T-helper 1 cell treated with Interleukin-12 subunit alpha and Interleukin-12 subunit beta and Interleukin-4 antibody, amounts not matched to agents 30 ng/mL and 1 ng/mL, for 36 hours (primary cell): ENCODE results near the gene AP1G2. TPM values are rescaled to one million over a fixed set of nuclear protein-coding genes. Genes with fewer than 3 reads are reported as not detected.

Experiments
- intact Hi-C: fragments of 100-400 bp; cut with micrococcal nuclease; formaldehyde crosslinking; loops from one replicate; pipeline ENCODE4 v1.15.1; 2024
- total RNA-seq: library from RNA; stranded (reverse); gene quantifications from 2 replicates; pipeline ENCODE4 v1.2.3, GENCODE V29; 2022

Gene AP1G2
- total RNA-seq, 1 donor from 2014 or later = 254 TPM

- intact Hi-C loops = no loop called here
Observed at GRCh38 chr14:23522643-23523198, 44.9 kb downstream of the AP1G2 start.

DNA sequence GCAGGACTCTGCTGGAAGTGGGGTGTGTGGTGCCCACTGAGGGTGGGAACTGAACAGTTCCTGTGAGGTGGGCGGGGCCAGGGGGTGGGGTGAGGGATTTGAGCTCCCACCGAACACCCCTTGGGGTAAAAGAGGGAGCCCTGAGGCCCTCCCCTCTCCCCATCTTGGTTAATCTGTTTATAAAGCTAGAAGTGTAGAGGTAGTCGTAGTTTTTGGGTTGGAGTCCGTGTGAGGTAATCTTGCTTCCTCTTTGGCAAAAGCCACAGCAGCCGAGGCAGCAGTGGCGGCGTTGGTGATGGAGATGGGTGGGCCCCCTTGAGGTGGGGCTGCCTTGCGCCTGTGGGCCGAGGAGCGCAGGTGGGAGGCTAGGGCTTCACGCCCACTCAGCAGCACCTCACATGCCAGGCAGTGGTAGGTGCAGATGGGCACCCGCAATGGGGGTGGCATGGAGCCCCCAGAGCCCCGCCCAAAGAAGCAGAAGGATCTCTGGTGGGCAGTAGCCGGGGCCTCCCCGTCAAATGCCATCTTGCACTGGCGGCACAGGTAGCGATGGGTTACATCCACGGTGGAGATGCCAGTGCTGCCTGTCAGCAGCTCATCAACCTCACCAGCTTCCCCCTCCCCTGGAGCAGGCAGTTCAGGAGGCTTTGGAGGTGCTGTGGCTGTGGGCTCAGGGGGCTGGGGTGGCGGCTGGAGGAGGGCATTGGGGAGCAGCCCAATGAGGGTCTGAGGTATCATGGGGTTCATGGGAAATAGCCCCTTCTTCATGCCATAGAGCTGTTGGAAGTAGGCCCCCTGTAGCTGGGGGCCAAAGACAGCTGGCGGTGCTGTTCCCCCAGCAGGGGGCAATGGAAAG lies 45.6 kb downstream of the AP1G2 start:
- intact Hi-C loops = no loop called here

GRCh38 chr14:23520899-23521533 lies 46.6 kb downstream of the AP1G2 start:
- intact Hi-C loops = no loop called here

DNA sequence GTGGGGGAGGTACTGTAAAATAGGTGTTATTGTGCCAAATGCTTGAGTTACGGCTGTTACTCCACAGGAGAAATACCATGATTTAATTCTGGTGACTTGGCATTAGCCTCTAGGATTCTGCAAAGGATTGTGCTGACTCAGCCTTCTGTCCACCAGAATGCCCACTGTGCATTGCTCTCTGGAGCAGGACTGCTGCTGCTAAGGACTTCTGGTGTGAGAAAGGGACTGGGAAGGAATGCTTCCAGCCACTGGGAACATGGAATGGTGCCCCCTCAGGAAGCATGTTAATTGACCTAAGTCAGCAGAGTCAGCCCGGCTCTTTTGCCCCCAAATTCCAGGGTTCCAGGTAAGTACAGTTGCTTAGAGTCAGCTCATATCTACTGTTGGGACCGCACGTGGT lies 48.9 kb downstream of the AP1G2 start:
- intact Hi-C loops = no loop called here

DNA sequence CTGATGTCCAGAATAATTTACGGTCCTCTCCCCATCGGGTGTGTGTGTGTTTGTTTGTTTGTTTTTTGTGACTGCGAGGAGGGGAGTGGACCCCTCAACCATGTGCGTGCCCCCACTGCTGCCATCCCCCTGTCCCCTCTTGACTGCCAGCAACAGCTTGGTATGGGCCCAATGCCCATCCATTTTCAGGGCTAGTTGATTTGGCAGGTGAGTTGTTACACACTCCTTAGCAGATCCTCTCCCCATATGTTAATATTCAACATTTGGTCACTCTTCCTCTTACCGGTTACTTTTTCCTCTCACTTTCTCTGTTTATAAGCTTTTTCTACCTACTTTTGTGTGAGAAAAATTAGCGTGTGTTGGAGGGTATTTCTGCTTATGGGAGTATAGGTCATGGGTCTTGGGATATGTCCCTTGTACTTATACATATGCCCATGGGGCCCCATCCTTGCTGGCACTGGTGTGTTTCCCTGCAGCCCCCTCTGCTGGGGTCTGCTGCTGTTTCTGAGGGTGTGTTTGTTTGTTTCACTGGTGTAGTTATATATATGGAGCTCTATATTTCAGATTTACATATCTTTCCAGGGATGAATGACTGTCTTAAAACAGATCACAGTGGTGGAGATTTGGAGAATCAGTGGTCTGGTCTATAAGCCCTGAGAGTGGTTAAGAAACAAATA lies 49.8 kb downstream of the AP1G2 start:
- intact Hi-C loops = no loop called here

DNA sequence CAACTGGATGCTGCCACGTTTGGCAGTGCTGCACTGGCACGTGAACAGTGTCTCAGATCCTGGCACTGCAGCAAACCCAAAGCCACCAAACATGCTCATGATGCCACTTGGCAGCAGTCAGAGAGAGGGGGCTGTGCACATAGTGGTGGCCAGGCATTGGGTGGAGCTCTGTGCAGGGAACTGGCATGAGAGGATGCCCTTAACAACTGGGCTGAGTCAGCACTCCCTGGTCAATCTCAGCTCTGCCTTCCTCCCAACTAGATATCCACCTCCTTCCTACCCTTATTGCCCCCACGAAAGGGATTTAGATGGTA lies 53.0 kb downstream of the AP1G2 start:
- intact Hi-C loops = no loop called here

DNA sequence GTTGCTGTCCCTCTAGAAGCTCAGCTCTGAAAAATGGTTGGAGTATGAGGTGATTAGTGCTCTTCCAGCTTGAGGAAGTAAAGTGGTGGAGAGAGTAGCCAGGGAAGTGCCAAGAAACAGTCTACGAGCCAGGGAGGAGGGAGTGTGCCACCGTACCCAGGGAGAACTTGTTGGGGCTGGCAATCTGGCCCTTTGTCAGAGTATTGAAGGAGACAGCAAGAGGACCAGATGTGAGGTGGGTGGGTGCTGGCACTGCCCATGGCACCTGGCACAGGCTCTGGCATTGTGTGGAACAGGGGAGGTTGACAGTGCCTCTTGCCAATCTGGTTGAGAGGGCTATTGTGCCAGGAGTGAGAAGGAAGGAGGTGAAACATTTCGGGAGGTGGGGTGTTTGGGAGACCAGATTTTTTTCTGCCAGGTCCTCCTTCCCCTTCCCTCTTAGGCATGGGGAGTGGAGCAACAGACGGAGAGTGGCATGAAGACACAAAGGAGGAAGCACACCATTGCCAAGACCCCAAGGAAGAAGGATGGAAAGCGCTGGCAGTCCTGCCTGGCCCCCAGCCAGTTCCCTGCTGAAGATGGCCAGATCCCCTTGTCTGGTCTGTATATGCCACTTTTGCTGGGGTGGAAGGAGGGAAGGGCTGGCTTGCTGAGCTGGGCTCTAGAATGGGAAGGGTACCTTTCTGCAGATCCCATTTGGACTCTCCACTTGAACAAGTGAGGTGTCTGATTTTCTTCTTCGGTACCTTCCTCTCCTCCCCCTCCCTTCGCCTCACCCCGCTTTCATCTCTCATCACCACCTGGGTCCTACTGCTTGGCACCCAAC lies 53.6 kb downstream of the AP1G2 start:
- intact Hi-C loops = no loop called here

DNA sequence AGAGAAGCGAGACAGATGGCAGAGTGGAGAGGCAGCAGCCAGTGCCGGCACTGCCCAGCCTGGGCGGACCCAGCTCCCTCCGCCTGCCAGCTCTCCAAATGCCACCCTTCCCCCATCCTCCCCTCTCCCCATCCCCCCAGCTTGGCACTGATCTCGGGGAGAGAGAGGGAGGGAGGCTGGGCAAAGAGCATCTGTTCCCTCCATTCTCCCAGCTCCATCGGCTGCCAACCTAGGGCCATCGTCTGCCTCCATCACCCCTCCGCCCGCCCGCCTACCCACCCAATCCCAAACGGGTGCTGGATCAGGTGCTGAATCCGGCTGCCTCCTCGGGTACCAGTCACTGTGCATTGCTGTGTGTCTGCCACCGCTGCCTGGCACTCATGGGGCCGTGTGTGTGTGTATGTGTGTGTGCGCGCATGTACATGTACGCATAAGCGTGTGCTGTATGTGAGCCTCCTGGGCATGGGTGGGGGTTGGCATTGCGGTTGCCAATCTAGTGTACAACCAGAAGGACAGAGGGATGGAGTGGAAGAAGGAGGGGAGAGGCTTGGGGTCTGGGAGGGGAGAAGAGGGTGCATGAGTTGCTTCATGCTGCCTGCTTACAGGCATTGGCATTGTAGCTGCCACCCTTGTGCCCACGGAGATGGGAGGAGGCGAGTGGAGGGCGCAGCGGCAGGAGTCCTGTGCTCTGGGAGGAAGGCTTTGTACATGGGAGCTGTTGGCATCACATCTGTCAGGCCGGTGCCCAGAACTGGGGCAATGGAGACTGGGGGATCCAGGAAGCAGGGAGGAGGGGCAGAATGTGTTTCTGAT lies 54.4 kb downstream of the AP1G2 start:
- intact Hi-C loops = no loop called here

DNA sequence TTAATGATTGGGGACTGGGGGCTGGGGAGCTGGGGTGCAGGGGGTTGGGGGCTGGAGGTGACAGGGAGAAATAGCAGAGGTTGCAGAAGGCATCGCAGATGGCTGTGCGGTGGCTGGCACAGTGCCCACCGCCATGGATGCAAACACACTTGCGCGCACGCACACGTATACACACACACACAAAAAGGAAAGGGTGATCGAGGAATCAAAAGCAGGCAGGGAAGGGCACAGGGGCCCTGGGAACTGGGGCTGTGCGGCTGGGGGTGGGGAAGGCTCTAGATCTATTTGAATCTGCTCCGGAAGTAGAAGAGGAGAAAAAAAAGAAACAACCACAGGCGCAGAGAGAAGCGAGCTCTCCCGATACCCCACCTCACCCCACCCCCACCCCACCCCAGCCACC lies 55.4 kb downstream of the AP1G2 start:
- intact Hi-C loops = no loop called here

Other genes starting within 250 kb of the AP1G2 start
- 193 TPM in 2 replicates for gene PABPN1, start 246.3 kb downstream of the AP1G2 start, total RNA-seq
- 3.6 and 3.8 TPM in 2 replicates for gene SLC22A17, start 214.9 kb downstream of the AP1G2 start, total RNA-seq
- not detected in 2 replicates for gene EFS, start 202.6 kb downstream of the AP1G2 start, total RNA-seq
- gene IL25, start 195.0 kb downstream of the AP1G2 start, total RNA-seq = not detected in 2 replicates
- gene CMTM5, start 190.7 kb downstream of the AP1G2 start, total RNA-seq = not detected in 2 replicates
- gene MYH6, start 159.5 kb downstream of the AP1G2 start, total RNA-seq = 0.56 and 1.2 TPM in 2 replicates
- 0.17 TPM in 2 replicates for gene MYH7, start 132.1 kb downstream of the AP1G2 start, total RNA-seq
- gene NGDN, start 98.1 kb downstream of the AP1G2 start, total RNA-seq = 51.7 and 57.8 TPM in 2 replicates
- gene ZFHX2, start 16.0 kb downstream of the AP1G2 start, total RNA-seq = 2.9 and 3.2 TPM in 2 replicates
- gene THTPA, start 11.5 kb downstream of the AP1G2 start, total RNA-seq = 16.8 and 17.7 TPM in 2 replicates
- gene JPH4, start 11.0 kb upstream of the AP1G2 start, total RNA-seq = 0.07 TPM in 1 of 2 replicates, not detected in the other
- 2.9 and 4.2 TPM in 2 replicates for gene DHRS2, start 68.6 kb upstream of the AP1G2 start, total RNA-seq